ENCODE data around the gene CALML5. TPM values are rescaled to one million over a fixed set of nuclear protein-coding genes. Genes with fewer than 3 reads are reported as not detected.
"Not testable (repeated sequence)": the region's sequence is repeated elsewhere in the genome, so short reads cannot be mapped to it uniquely, and the experiment has no call there.

CALML5 gene
- total RNA-seq, 1 donor from 2014 or later, result not detected

DNA sequence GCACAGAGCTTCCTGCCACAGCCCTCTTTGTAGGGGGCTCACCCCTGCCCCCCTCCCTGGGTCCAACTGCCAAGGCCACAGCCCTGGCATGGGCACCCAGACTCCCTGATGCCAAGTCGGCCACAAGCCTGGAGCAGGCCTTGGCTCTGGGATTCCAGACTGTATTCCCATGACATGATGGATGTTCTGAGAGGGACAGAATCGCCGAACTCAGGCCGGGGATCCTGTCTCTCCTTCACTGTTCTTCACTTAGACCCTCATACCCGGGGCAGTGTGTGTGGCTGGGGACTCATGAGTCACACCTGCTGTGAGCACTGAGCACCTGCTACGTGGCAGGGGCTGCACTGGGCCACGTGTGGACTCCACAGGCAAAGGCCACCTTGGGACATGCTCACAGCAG is 7.9 kb downstream of the CALML5 start:
- no peak for DNase-seq (ENCODE audit: low spot score)
- intact Hi-C loops (cut with DNase I), result no loop called here

DNA sequence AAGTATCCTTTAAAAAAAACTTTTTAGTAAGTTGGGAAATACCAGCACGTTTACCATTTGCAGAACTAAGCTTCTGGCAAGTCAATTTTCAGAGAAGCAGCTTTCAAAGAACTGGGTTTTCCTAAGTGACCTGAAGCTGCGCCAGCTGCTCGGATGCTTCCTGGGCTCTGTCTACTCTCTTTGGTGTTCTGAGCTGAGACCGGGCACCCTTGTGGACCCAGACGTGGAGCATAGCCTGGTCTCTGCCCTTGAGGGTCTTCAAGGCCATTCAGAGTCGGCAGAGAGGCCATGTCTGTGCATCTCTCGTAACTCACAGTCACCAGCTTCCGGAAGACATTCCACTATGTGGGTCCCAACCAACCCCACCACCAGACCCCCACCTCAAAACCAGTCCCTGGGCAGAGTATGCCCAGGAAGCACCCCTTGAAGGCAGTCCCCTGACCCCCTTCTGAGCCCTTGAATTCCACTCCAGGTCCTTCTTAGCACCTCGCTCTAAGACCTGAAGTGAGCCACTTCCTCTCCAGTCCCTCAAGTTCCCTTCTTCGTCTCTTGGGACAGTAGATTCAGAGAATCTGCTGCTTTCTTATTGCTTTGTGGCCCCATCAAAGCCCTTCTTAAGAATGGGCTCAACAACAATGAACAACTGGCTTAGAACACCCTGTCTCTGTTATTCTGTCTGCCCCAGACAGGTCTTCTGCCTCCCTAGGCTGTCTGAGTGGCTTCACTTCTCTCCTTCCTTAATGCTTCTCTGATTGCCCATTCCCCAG is 8.5 kb downstream of the CALML5 start:
- DNase-seq (ENCODE audit: low spot score), result no peak
- intact Hi-C loops (cut with DNase I), result no loop called here

DNA sequence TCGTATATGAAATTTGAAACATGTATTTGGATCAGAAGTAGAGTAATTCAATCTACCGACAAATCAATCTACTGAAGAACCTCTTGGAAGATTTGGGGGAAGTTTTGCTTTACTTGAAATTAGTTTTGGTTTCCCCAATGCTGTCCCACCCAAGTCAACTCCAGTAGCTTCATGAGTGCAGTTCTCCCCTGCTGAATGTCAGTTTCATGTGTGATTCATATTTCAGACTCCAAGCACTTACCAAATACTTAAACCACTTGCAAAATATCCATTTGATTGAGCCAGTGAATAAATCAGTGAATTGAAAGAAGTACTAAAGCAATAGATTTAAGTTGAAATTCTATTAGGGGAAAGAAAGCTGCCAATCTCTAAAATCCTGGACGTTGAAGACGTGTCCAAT is 9.3 kb downstream of the CALML5 start:
- intact Hi-C loops (cut with DNase I), result no loop called here
- DNase-seq (ENCODE audit: low spot score), result no peak

DNA sequence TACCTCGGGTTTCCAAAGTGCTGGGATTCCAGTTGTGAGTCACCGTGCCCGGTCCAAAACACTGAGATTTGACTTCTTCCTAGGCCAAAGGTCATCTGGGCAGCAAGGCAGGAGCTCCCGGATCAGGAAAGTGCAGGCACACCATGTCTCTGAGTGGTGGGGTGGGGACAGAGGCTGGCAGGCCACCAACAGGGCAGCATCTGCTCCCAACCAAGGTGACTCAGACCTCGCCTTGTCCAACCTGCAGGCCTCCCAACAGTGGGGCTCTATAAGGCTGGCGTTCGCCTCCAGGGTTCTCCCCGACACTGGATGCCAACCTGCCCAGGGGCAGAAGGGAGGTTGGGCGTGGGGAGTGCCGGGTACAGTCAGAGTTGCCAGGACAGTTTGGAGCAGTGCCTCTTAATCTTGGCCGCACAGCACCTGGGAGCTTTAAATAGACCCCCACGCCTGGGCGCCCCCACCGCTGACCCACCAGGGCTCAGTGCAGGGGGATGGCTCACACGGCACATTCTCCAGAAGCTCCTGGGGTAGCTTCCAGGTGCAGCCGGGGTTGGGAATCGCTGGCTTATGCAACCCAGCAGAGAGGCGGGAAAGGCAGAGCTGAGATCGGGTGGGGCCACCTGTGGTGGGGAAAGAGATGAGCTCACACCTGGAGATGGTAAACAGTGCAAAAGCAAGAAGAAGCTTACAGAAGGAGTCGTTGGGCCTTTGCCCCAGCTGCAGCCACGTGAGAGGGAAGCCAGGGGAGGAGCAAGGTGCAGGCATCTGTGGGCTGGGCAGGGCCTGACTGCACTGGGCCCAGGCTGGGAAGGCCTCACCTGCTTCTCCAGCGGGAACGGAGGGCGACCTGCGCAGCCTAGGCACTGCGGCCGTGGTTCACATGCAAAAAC is 10.9 kb downstream of the CALML5 start:
- DNase-seq (ENCODE audit: low spot score), result no peak
- intact Hi-C loops (cut with DNase I), result no loop called here

DNA sequence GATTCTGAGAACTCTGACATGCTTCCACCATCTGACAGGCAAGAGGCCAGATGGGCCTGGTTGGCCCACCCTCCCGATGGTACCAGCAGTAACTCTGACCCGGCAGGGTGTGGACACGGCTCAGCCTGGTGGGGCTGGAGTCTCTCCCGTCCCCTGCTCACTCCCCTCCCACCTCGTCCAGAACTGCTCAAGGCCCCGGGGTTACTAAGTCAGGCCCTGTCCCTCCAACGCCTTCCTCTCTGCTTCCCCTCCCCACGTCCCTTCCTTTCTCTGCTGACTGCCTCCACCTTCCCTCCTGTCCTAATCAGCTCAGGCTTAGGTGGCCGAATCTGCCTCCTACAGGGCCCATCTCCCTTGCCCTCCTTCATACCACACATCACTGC is 12.5 kb downstream of the CALML5 start:
- no peak for DNase-seq (ENCODE audit: low spot score)
- intact Hi-C loops (cut with DNase I), result no loop called here

DNA sequence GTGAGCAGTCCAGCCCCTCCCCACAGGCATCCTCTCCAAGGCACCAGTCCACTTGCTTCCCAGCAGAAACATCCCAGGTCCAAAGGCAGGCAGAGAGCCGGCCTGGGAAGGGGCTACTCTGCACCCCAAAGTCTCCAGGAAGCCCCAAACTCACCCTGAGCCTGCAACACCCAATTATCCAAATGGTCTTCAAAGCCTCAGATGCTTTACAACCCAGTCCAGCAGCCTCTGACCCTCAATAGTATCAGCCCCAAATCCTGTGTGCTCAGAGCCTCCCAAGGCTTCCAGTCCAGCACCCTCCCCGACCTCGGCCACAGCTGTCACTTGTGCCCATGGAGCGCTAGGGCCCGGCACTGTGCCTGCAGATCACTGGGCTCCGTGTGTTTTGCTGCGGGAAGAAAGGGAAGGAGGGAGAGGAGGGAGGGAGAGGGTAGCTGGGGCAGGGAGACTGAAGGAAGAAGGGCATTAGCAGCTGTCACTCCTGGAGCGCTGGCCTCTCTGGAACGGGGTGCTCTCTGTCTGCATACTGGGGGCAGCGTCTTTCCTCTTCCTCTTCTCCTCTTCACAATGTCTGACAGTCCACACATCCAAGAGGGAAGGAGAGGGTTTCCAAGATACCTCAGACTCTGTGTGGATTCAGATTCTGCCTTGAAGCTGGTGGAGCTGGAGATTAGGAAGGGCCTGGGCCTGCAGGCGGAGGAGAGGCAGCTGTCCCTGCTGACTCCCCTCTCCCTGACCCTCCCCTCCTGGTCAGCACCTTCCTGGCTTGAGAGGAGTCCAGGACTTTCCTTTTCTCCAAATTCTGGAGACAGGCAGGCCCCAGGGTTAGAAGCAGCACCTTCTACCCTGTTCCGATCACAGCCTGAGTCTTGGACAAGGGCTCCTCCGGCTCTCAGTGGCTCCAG is 13.2 kb downstream of the CALML5 start:
- DNase-seq (ENCODE audit: low spot score), result no peak

DNA sequence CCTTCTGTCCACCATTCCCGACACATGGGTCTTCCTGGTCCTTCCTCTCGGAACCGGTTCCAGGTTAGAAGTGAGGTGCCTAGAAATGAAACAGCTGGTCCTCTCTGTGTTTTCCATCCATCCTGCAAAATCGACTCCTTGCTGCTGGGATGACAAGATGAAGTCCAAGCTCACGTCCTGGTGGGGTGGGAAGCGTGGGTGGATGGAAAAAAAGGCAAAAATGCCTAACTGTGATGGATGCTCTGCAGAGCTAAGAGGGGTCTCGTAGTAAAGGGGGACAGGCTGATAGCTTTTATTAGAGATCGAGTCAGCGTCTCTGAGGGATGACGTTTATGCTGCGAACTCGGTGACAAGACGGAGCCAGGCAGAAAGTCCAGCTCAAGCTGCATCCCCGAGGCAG is 14.1 kb downstream of the CALML5 start:
- no peak for DNase-seq (ENCODE audit: low spot score)
- intact Hi-C loops (cut with DNase I), result no loop called here

More for the DNA sequence above, 13.2 kb downstream of the CALML5 start:
- intact Hi-C loops (cut with DNase I), result no loop called here

DNA sequence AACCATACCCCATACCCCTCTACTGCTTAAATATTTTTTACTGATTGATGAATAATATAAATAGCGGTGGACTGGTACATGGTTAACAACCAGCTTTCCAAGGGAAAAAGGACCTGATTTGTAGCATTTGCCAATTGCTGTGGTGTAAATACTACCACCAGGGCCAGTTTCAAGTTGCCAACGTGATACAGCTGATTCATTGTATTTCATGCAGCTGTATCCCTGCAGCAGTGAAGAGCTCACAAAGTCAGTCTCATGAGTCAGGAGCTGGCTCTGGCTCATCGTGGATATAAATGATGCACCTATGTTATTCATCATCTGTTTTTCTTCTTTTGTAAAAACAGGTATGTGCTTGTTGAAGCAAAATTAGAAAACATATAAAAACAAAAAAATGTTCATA is 15.2 kb downstream of the CALML5 start:
- no peak for DNase-seq (ENCODE audit: low spot score)
- intact Hi-C loops (cut with DNase I), result no loop called here

DNA sequence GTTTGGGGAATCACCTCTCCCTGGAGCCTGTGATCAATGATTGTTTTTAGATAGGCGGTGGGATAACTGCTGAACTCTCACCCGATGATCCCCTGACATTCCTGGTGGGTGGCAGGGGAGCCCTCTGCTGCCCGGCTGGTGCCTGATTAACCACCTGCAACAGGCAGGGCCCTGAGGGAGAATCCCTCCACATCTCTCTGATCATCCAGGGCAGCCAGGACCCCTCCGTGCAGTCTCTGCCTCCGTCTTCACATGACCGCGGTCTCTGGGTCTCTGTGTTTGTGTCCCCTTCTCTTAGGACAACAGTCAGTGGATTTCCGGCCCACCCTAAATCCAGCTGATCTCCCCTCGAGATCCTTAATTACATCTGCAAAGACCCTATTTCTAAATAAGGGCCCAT is 17.4 kb downstream of the CALML5 start:
- intact Hi-C loops (cut with DNase I), result no loop called here
- DNase-seq (ENCODE audit: low spot score), result peak; percentile 9

DNA sequence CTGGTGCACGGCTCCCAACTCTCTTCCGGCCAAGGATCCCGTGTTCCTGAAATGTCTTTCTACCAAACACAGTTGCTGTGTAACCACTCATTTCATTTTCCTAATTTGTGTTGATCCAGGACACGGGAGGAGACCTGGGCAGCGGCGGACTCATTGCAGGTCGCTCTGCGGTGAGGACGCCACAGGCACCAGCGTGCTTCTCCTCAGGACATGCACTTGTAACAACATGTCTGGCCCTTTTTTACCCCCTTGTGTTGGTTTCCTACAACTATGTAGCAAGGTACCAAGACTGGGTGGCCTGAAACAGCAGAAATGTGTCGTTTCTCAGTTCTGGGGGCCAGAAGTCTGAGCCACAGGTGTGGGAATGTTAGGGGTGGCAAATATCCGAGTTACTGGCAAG is 18.2 kb downstream of the CALML5 start:
- intact Hi-C loops (cut with DNase I), result no loop called here
- DNase-seq (ENCODE audit: low spot score), result no peak

DNA sequence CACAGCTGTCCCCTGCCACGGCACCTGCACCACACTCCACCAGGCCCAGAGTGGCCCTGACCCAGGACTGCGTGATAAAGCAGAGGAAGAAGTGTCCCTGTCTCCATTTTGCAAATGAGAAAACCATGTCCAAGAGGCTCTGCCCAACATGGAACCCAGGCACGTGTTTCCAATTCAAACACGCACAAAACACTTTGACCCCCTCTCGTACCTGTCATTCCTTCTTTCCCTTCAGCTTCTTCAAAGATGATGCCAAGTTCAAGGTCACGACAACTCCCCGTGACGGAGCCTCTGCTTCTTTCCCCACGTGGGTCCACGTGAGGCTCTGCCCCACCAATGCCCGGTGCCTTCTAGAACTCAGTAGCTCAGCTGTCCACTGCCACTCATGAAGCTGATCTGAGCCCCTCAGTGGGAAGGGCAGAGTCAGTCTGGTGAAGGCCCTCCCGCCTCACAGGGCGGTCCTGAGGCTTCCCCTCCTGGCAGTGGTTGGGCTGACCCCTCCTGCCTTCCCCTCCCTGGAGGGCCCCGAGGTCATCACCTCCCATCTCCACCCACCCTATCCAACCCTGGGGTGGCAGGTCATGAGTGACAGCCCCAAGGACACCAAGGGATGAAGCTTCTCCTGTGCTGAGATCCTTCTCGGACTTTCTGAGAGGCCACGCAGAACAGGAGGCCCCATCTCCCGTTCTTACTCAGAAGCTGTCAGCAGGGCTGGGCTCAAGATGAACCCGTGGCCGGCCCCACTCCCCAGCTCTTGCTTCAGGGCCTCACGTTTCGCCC is 19.0 kb downstream of the CALML5 start:
- no peak for DNase-seq (ENCODE audit: low spot score)
- intact Hi-C loops (cut with DNase I), result no loop called here

DNA sequence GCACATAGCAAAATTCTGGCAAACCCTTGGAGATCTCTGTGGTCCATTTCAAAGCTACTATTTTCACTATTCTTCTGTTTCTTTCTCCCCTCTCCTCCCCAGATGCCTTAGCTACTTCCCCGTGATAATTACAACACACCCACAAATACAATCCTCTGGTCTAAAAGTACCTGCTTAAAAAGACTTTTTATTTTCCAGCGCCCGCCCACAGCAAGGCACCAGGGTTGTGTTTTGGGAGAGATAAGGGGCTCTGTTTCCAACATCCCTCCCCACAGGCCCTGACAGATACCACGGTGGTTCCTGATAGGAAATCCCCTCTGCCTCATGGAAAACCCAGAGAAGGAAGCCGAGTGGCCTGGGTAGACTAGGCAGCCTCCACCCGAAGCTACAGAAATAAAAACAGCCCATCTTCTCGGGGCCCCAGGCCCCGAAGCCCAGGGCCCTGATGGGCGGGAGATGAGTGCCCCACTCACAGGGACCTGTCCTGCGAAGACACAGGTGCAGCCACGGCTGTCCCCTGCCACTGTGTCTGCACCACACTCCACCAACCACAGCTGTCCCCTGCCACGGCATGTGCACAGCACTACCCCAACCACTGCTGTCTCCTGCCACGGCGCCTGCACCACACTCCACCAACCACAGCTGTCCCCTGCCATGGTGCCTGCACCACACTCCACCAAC is 19.7 kb downstream of the CALML5 start:
- no peak for DNase-seq (ENCODE audit: low spot score)
- intact Hi-C loops (cut with DNase I), result no loop called here

DNA sequence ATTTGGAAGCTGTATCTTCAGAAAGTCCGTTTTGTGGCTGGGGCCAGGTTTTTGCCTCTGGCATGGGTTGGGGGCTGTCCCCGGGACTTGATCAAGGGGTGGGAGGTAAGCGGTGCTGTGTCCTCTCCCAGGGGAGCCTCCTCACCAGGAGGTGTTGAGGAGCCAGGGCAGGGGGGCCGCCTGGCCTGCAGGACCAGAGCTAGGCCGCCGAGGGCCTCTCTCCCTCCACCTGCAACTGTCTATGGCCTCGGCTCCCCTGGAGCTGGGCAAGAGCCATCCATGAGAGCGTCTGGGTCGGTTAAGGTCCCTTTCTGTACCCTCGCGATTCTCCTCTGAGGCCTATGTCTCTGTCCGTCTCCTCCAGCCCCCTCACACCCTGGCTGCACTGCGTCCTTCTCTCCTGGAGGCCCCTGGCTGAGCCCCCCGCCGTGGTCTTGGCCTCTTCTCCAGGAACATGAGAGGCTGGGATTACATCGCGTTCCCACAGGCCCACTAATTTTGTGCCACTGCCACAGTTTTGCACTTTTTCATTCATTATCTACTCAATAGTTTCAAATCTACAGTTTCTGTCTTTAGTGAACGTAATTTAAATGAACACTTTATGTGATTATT is 20.6 kb downstream of the CALML5 start:
- intact Hi-C loops (cut with DNase I), result no loop called here
- no peak for DNase-seq (ENCODE audit: low spot score)

DNA sequence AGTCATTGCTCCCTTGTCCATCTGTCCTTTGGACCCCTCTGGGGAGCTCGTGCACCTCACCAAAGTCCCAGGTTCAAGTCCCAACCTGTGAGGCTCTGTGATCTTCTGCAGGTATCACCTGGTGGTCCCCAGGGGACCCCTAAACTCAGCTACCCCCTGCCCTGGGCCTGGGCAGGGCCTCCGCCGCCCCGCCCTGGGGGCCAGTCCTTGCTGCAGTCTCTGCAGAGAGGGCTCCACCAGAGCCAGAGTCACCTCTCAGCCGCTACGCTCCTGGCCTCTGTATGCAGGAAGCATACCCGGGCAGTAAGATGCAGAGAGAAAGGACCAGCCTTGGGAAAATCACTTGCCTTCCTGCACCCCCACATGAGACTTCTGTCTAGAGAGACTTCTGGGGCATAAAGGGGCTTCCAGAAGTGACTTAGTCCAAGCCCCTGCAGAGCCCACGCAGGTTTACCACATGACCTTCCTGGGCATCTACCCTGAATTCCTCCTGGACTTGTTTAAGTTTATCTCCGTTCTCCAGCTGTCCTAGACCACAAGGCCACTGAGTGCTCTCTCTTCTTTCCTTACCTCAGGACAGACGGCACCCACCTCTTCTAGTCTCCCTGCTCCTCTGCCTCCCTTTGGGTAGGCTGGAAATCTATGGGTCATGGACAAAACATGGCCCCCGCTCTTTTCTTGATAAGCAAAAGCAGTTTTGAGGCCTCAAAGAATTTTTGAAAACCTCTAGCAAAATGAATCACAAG is 21.2 kb downstream of the CALML5 start:
- DNase-seq (ENCODE audit: low spot score), result no peak
- intact Hi-C loops (cut with DNase I), result no loop called here

DNA sequence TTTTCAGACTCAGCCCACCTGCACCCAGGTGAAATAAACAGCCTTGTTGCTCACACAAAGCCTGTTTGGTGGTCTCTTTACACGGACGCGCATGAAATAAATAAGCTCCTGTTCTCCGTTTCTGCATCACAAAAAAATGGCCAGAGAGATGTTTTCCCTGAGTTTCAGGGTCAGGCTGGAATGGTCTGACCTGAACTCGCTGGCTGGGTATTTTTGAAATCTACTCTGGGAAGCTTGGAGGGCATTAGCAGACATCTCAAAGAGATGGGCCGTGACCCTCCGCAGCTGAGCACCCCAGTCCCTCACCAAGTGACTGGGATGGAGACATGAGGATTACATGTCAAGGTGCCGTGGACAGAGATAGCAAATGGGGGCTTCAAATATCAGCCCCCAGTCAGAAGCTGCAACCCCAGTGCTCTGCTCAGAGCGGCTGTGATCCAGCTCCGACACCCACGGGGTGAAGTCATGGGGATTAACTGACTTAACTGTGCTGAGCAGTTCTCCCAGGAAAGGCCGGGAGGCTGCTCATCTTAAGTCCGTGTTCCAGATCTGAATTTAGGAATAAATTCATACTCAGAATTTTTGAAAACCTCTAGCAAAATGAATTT is 22.3 kb downstream of the CALML5 start:
- no peak for DNase-seq (ENCODE audit: low spot score)
- intact Hi-C loops (cut with DNase I), result no loop called here

DNA sequence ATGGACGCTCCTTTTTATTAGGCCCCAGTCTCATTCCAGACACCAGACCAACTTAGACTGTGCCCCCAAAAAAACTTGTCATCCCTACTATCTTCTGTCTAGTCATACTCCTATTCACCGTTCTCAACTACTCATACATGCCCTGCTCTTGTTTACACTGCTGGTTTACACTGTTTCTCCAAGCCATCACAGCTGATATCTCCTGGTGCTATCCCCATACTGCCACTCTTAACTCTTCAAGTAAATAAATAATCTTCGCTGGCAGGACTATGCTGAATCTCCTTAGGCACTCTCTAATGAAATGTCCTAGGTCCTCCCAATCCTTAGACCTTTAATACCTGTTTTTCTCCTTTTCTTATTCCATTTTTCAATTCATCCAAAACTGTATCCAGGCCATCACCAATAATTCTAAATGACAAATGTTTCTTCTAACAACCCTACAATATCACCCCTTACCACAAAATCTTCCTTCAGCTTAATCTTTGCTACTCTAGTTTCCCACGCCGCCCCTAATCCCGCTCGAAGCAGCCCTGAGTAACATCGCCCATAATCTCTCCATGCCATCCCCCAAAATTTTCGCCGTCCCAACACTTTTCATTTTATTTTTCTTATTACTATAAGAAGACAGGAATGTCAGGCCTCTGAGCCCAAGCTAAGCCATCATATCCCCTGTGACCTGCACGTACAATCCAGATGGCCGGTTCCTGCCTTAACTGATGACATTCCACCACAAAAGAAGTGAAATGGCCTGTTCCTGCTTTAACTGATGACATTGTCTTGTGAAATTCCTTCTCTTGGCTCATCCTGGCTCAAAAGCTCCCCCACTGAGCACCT is 23.2 kb downstream of the CALML5 start:
- DNase-seq (ENCODE audit: low spot score); intact Hi-C loops (cut with DNase I): not testable (repeated sequence)

Measured in cardiac septum (tissue), 1 donor.